Measurements from ENCODE around the gene ROBO2.

ROBO2 gene

DNA sequence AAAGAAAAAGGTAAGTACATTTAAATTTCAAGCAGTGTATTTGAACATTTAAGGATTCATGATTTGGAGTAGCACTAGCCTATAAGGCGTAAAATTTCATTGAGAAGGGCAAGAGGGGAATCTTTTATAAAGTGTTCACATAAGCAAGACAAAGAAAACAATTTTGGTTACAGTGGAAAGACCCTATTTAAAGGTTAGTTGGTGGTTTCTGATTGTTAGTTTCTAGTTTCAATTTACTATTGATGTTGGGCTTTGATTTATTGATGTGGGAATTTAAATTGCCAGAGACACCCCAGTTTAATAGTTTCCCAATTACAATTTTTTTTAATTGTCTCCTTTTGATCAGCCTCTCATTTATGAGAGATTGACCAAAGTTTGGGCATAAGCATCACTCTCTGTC, 19.5 kb downstream of the ROBO2 start:
- TF ChIP-seq, protein P1, sequence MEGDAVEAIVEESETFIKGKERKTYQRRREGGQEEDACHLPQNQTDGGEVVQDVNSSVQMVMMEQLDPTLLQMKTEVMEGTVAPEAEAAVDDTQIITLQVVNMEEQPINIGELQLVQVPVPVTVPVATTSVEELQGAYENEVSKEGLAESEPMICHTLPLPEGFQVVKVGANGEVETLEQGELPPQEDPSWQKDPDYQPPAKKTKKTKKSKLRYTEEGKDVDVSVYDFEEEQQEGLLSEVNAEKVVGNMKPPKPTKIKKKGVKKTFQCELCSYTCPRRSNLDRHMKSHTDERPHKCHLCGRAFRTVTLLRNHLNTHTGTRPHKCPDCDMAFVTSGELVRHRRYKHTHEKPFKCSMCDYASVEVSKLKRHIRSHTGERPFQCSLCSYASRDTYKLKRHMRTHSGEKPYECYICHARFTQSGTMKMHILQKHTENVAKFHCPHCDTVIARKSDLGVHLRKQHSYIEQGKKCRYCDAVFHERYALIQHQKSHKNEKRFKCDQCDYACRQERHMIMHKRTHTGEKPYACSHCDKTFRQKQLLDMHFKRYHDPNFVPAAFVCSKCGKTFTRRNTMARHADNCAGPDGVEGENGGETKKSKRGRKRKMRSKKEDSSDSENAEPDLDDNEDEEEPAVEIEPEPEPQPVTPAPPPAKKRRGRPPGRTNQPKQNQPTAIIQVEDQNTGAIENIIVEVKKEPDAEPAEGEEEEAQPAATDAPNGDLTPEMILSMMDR (IDR thresholded peaks at IDR 0.05; ENCODE audit: borderline replicate concordance, control extremely low read depth, extremely low read depth, insufficient read depth, missing control alignments), result no peak
- DNase-seq (ENCODE audit: low spot score), result no peak
- in situ Hi-C loops (cut with MboI; ENCODE audit: low sequenced_read_pairs, unreplicated experiment), result no loop called here

DNA sequence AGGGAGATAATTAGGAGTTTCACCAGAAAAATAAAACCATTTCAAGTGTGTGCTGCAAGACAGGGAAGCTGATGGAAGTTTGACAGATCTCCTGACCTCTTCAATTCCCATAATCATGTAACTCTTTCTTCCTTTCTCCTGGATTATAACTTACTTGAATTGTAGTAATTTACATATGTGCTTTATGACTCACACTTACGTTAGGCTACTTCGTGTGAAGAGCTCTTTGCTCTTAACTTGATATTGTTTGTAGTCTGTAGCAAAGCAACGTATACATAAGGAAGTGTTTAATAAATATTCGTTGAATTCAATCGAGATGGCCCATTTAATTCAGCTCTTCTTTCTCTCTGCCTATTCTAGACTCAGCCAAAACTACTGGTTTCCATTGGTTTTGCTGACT, 23.5 kb downstream of the ROBO2 start:
- in situ Hi-C loops (cut with MboI; ENCODE audit: low sequenced_read_pairs, unreplicated experiment), result no loop called here
- no peak for DNase-seq (ENCODE audit: low spot score)
- TF ChIP-seq, protein P1 (IDR thresholded peaks at IDR 0.05; ENCODE audit: borderline replicate concordance, control extremely low read depth, extremely low read depth, insufficient read depth, missing control alignments), result no peak

DNA sequence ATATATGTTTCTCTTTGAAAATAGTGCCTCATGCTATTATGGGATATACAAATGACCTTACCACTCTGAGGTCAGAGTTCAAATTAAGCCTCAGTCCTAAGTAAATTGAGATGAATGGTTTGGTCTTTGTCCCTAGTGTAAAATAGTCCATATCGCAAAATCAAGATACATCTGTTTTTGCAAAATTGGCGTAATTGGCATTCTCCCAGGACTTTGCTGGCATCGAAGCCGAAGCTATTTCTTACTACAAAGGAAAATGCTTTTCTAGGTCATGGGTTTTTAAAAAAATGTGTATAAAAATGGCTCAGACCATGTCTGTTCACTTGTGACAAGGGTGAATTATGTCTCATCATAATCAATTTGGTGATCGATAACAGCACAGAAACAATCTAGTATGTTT, 25.9 kb downstream of the ROBO2 start:
- TF ChIP-seq, protein P1 (IDR thresholded peaks at IDR 0.05; ENCODE audit: borderline replicate concordance, control extremely low read depth, extremely low read depth, insufficient read depth, missing control alignments), result no peak
- in situ Hi-C loops (cut with MboI; ENCODE audit: low sequenced_read_pairs, unreplicated experiment), result no loop called here
- no peak for DNase-seq (ENCODE audit: low spot score)

DNA sequence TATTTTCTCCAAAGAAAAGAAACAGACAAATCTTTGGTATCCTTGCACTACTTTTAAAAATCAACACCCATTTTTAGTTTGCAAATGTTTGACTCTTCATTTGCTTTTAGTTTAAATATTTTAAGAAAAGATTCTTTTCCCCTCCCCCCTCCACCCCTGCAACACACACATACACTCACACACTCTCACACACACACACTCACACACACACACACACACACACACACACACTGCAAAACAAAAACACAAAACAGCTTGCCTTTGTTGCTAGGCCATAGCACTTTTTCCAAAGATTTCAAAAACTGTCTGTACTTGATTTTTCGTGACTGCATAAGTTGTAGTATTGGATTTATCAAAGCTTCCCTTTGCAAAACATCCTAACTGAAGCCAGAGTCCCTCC, 26.9 kb downstream of the ROBO2 start:
- no peak for DNase-seq (ENCODE audit: low spot score)
- in situ Hi-C loops (cut with MboI; ENCODE audit: low sequenced_read_pairs, unreplicated experiment), result no loop called here
- TF ChIP-seq, protein P1 (IDR thresholded peaks at IDR 0.05; ENCODE audit: borderline replicate concordance, control extremely low read depth, extremely low read depth, insufficient read depth, missing control alignments), result no peak

DNA sequence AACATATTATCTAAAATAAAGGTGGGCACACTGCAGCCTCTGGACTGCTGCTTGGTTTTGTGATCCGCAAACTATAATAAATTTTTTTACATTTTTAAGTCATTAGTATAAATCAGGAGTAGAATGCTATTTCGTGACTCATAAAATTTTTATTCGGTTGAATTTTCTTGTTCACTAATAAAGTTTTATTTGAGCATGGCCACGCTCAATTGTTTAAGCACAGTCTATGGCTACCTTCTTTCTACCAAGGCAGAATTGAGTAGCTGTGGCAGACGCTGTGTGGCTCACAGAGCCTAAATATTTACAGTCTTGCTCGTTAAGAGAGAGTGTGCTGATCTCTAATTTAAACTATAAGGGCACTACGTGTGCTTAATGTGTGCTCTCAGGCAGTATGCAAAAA, 28.9 kb downstream of the ROBO2 start:
- no peak for DNase-seq (ENCODE audit: low spot score)
- in situ Hi-C loops (cut with MboI; ENCODE audit: low sequenced_read_pairs, unreplicated experiment), result no loop called here
- TF ChIP-seq, protein P1 (IDR thresholded peaks at IDR 0.05; ENCODE audit: borderline replicate concordance, control extremely low read depth, extremely low read depth, insufficient read depth, missing control alignments), result no peak

DNA sequence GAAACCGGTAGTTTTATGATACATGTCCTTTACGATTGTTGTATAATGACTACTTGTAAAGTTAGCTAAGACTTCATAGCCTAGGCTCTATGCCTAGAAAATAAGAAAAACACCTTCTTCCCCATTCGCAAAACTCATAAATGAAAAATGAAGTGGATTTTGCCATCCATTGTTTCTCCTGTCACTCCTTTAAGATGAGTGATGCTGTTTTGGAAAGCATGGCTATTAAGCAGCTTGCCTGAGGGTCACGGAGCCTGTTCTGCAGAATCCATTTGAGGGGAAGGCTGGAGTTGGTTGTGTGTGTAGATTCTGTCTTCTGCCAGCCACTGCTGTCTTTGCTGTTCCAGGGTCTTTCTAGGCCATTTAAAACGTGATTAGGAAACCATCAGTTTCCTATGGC, 31.5 kb downstream of the ROBO2 start:
- in situ Hi-C loops (cut with MboI; ENCODE audit: low sequenced_read_pairs, unreplicated experiment), result no loop called here
- DNase-seq (ENCODE audit: low spot score), result no peak
- TF ChIP-seq, protein P1 (IDR thresholded peaks at IDR 0.05; ENCODE audit: borderline replicate concordance, control extremely low read depth, extremely low read depth, insufficient read depth, missing control alignments), result no peak

DNA sequence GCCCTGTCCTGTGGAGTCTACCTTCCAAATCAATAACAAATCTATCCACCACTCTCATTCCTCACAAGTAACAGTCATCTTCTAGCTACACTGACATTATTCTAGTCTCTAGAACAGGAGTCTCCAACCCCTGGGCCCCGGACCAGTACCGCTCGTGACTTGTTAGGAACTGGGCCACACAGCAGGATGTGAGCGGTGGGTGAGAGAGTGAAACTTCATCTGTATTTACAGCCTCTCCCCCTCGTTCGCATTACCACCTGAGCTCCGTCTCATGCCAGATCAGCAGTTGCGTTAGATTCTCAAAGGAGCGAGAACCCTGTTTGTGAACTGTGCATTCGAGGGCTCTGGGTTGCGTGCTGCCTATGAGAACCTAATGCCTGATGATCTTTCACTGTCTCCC, 31.9 kb downstream of the ROBO2 start:
- in situ Hi-C loops (cut with MboI; ENCODE audit: low sequenced_read_pairs, unreplicated experiment), result no loop called here
- DNase-seq (ENCODE audit: low spot score), result no peak

More for the DNA sequence above, 31.9 kb downstream of the ROBO2 start:
- TF ChIP-seq, protein P1 (IDR thresholded peaks at IDR 0.05; ENCODE audit: borderline replicate concordance, control extremely low read depth, extremely low read depth, insufficient read depth, missing control alignments), result no peak
